Activated CD8-positive, alpha-beta T cell treated with anti-CD3 and anti-CD28 coated beads for 36 hours (primary cell): ENCODE measurements around the gene DCP1B. TPM values are rescaled to one million over a fixed set of nuclear protein-coding genes. Genes with fewer than 3 reads are reported as not detected.

Source experiments
- ATAC-seq: fragments of 200-7000 bp; cut with Tn5 transposase; one replicate; pipeline ENCODE4 v1.10.0; 2021; ENCODE audit warnings: mild to moderate bottlenecking, moderate library complexity
- CTCF ChIA-PET: fragments of 350-600 bp; sonication (Branson Sonifier 250); formaldehyde crosslinking; loops from one replicate; lab custom pipeline; 2021; ENCODE audit warnings: antibody characterized with exemption; lab: Charles Lee
- POLR2A ChIA-PET: fragments of 350-600 bp; sonication (Branson Sonifier 250); formaldehyde crosslinking; loops from one replicate; lab custom pipeline; 2021; ENCODE audit warnings: antibody characterized with exemption; lab: Charles Lee
- DNase-seq: peaks from one replicate; pipeline ENCODE4 v3.0.0-alpha.2; 2020
- H3K27ac Mint-ChIP-seq: one replicate; pipeline ENCODE4 v1.8.0; 2021; ENCODE audit warnings: mild to moderate bottlenecking, mixed read lengths
- H3K27me3 Mint-ChIP-seq: one replicate; pipeline ENCODE4 v1.8.0; 2021; ENCODE audit warnings: mixed read lengths
- H3K36me3 Mint-ChIP-seq: one replicate; pipeline ENCODE4 v1.8.0; 2021; ENCODE audit warnings: low read depth, mixed read lengths
- H3K4me1 Mint-ChIP-seq: one replicate; pipeline ENCODE4 v1.8.0; 2021; ENCODE audit warnings: low read depth, mixed read lengths
- H3K4me3 Mint-ChIP-seq: one replicate; pipeline ENCODE4 v1.8.0; 2021; ENCODE audit warnings: mild to moderate bottlenecking, moderate library complexity, mixed read lengths
- H3K9me3 Mint-ChIP-seq: one replicate; pipeline ENCODE4 v1.8.0; 2021; ENCODE audit warnings: mixed read lengths
- intact Hi-C: fragments of 100-400 bp; cut with micrococcal nuclease; formaldehyde crosslinking; loops from one replicate; pipeline ENCODE4 v1.10.0; 2022
- total RNA-seq, 2 experiments: library from RNA; stranded (reverse); gene quantifications; one replicate each; pipeline ENCODE4 v1.2.3, GENCODE V29; 2021
- TF ChIP-seq, protein P1 (sequence below): fragments of 200-600 bp; IDR thresholded peaks from one replicate; pipeline ENCODE4 v1.8.0; 2022; ENCODE audit warnings: antibody characterized with exemption, mild to moderate bottlenecking

DCP1B gene
- total RNA-seq, 2 experiments from 2014 or later = 14.2 to 15.7 TPM

DNA sequence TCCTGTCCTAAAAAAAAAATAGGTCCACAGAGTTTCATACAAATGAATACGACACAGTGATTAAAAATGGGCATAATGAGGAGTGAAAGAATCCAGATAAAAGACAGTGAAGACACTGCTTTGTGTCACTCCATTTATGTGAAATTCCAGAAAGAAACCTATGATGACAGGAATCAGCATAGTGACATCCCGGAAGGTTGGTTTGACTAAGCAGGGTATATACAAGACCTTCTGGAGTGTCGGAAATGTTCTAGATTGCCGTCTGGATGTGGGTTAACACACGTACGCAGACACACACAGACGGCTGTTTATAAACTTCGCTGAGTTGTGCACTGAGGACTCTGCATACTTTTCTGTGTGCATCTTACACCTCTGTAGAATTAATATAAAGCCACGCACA, 72.6 kb downstream of the DCP1B start:
- Mint-ChIP-seq H3K4me3 (no peak overlapping the region), H3K4me1 (peaks cover 6% of the 10 kb centered on the region), H3K27me3 (no peaks in the 10 kb centered on the region), H3K27ac (no peak overlapping the region), H3K36me3 (no peaks in the 10 kb centered on the region), H3K9me3 (no peaks in the 10 kb centered on the region)
- no peak for DNase-seq
- ChIA-PET CTCF (no interaction called here), POLR2A (no interaction called here)
- no peak for ATAC-seq
- intact Hi-C loops = no loop called here
- TF ChIP-seq, protein P1, sequence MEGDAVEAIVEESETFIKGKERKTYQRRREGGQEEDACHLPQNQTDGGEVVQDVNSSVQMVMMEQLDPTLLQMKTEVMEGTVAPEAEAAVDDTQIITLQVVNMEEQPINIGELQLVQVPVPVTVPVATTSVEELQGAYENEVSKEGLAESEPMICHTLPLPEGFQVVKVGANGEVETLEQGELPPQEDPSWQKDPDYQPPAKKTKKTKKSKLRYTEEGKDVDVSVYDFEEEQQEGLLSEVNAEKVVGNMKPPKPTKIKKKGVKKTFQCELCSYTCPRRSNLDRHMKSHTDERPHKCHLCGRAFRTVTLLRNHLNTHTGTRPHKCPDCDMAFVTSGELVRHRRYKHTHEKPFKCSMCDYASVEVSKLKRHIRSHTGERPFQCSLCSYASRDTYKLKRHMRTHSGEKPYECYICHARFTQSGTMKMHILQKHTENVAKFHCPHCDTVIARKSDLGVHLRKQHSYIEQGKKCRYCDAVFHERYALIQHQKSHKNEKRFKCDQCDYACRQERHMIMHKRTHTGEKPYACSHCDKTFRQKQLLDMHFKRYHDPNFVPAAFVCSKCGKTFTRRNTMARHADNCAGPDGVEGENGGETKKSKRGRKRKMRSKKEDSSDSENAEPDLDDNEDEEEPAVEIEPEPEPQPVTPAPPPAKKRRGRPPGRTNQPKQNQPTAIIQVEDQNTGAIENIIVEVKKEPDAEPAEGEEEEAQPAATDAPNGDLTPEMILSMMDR = no peak

DNA sequence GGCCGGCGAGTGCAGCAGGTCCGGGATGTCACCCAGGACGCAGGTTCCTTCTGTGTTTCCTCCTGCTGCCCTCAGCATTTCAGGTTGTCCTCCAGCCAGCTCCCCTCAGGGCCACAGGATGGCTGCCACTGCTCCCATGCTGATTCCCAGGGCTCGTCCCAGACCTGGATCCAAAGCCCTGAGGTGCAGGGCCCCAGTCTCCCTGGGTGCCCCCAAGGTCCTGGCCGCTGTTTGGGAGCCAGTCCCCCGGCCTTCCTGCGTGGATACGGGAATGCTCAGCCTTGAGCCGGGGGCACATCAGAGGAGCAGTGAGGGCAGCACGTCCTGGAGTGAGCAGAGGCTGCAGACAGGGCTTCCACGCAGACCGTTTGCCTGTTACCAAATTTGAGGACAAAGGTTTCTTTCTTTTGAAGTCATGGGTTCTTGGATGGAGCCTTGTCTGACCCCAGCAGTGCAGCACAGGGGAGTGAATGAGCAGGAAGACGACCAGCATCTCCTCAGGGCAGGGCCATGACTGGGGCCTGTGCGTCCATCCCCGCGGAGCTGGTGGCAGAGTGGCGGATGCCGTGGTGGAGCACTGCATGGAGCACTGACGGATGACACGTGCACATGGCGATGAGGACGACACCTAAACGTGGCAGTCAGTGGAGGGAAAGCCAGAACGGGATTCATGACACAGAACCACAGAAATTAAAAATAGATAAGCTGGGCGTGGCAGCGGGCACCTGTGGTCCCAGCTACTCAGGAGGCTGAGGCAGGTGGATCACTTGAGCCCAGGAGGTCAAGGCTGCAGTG, 73.3 kb downstream of the DCP1B start:
- CTCF ChIA-PET = interaction anchor here (2.6 kb wide), 1 partner anchor 9 kb away, joined by 15 read pairs; no protein-coding TSS in a partner anchor
- H3K4me1 Mint-ChIP-seq = peaks cover 6% of the 10 kb centered on the region
- POLR2A ChIA-PET = no interaction called here
- intact Hi-C loops = no loop called here
- no peak overlapping the region for H3K27ac Mint-ChIP-seq
- DNase-seq = no peak
- no peak for ATAC-seq
- no peaks in the 10 kb centered on the region for H3K27me3 Mint-ChIP-seq
- TF ChIP-seq, protein P1 = no peak
- H3K4me3 Mint-ChIP-seq = no peak overlapping the region
- no peaks in the 10 kb centered on the region for H3K9me3 Mint-ChIP-seq
- H3K36me3 Mint-ChIP-seq = no peaks in the 10 kb centered on the region

DNA sequence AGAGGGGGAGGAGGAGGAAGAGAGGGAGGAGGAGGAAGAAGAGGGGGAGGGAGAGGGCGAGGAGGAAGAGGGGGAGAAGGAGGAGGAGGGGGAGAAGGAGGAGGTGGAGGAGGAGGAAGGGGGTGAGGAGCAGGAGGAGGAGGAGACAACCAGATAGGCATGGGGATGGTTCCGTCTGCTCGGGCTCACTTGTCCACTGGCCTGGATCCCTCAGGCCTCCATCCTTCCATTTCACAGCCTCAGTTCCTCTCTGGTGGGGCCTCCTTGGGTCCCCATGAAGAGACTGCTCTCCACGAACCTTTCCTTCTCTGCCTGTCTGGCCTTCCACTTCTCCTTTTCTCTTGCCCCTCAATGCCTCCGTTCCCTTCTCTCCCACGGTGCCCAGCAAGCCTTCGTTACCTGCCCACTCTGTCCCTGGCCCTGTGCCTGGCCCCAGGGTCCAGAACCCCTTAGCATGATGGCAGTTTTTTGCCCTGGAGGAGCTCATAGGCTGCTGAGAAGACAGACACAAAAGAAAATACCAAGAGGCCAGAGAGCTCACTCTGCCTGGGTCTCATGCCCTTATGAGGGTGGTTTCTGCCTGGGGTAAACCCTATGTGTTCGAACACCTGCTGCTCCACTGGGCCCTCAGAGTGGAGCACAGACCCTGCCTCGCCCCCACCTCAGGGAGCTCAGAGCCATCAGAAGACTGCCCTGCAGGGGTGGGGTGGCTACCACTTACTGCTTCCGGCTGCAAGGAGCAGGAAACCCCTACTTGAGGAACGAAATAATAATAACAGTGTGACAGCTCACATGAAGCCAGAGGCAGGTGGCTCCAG, 74.1 kb downstream of the DCP1B start:
- no peaks in the 10 kb centered on the region for H3K9me3 Mint-ChIP-seq
- peaks cover 6% of the 10 kb centered on the region for H3K4me1 Mint-ChIP-seq
- ATAC-seq (no peak), DNase-seq (no peak)
- ChIA-PET CTCF (interaction anchor here (1.5 to 2.6 kb wide), 2 partner anchors 10 to 139 kb away, joined by 3 to 15 read pairs; no protein-coding TSS in a partner anchor), POLR2A (no interaction called here)
- no peaks in the 10 kb centered on the region for H3K27me3 Mint-ChIP-seq
- H3K4me3 Mint-ChIP-seq = no peak overlapping the region
- TF ChIP-seq, protein P1 = no peak
- no peaks in the 10 kb centered on the region for H3K36me3 Mint-ChIP-seq
- intact Hi-C loops = no loop called here
- H3K27ac Mint-ChIP-seq = no peak overlapping the region

DNA sequence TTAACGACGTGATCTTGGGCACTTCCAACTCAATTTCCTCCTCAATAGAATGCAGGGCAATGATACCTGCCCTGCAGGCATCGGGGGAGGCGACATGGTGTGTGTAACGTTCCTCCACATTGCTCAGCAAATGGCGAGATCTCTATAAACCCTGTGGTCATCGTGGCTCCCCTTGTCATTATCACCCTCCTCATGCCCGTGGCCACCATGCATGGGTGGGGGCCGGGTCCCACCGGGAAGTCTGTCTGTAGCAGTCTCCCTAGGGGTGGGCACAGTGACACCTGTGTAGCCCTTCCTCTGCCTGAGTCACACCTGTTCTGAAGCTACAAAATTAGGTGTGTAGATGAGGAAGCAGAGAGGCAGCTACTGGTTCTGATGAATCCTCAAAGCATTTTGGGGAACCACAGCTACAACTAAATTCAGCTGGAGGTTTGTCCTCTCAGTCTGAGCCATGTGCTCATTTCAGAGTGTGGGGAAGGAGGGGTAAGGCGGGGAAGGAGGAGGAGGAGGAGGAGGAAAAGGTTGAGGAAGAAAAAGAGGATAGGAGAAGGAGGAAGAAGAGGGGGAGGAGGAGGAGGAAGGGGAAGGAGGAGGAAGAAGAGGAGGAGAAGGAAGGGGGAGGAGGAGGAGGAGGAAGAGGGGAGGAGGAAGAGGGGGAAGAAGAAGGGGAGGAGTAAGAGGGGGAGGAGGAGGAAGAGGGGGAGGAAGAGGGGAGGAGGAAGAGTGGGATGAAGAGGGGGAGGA, 74.8 kb downstream of the DCP1B start:
- ChIA-PET POLR2A (no interaction called here), CTCF (interaction anchor here (1.5 to 2.6 kb wide), 2 partner anchors 10 to 138 kb away, joined by 3 to 15 read pairs; no protein-coding TSS in a partner anchor)
- no peak for ATAC-seq
- no peak overlapping the region for H3K27ac Mint-ChIP-seq
- H3K27me3 Mint-ChIP-seq = no peaks in the 10 kb centered on the region
- no peaks in the 10 kb centered on the region for H3K9me3 Mint-ChIP-seq
- H3K36me3 Mint-ChIP-seq = no peaks in the 10 kb centered on the region
- H3K4me3 Mint-ChIP-seq = no peak overlapping the region
- peaks cover 13% of the 10 kb centered on the region for H3K4me1 Mint-ChIP-seq
- intact Hi-C loops = no loop called here
- TF ChIP-seq, protein P1 = no peak
- DNase-seq = no peak
